BJ (cell line): ENCODE data around the gene TAPT1. TPM values are rescaled to one million over a fixed set of nuclear protein-coding genes. Genes with fewer than 3 reads are reported as not detected.

ENCODE experiments used
- CTCF ChIA-PET: fragments of 350-600 bp; formaldehyde crosslinking; extraction: SDS; loops from one replicate; lab custom pipeline; 2021; ENCODE audit warnings: antibody characterized with exemption, inconsistent platforms; lab: Yijun Ruan, JAX
- POLR2A ChIA-PET: fragments of 300-600 bp; sonication (Branson Sonifier 250); formaldehyde crosslinking; extraction: SDS; loops from one replicate; lab custom pipeline; 2021; ENCODE audit warnings: antibody characterized with exemption; lab: Charles Lee
- DNase-seq: peaks from one replicate; pipeline ENCODE4 v3.0.0-alpha.2; 2011; ENCODE audit warnings: low read depth
- H3K27me3 ChIP-seq: 2 replicates; pipeline ENCODE4 v1.6.0; 2011; ENCODE audit warnings: low read length; ENCODE audit not compliant: control insufficient read depth, insufficient read depth
- H3K36me3 ChIP-seq: 2 replicates; pipeline ENCODE4 v1.5.1; 2011; ENCODE audit warnings: low read length; ENCODE audit not compliant: control insufficient read depth, insufficient read depth
- H3K4me3 ChIP-seq: 2 replicates; pipeline ENCODE4 v1.5.1; 2011; ENCODE audit warnings: low read depth, mild to moderate bottlenecking, control low read depth, low read length
- CTCF ChIP-seq: IDR thresholded peaks from 2 replicates; pipeline ENCODE4 v1.5.1; 2011; ENCODE audit warnings: low read depth, mild to moderate bottlenecking, control low read depth, inconsistent platforms, low read length, moderate library complexity; ENCODE audit not compliant: insufficient read depth
- polyA plus RNA-seq: library from polyadenylated mRNA; depleted of rRNA; stranded (reverse); fragments of >200 nt; gene quantifications from 2 replicates; pipeline ENCODE4 v1.2.3, GENCODE V29; 2011

TAPT1 gene
- polyA plus RNA-seq, 1 experiment = 7.8 TPM

DNA sequence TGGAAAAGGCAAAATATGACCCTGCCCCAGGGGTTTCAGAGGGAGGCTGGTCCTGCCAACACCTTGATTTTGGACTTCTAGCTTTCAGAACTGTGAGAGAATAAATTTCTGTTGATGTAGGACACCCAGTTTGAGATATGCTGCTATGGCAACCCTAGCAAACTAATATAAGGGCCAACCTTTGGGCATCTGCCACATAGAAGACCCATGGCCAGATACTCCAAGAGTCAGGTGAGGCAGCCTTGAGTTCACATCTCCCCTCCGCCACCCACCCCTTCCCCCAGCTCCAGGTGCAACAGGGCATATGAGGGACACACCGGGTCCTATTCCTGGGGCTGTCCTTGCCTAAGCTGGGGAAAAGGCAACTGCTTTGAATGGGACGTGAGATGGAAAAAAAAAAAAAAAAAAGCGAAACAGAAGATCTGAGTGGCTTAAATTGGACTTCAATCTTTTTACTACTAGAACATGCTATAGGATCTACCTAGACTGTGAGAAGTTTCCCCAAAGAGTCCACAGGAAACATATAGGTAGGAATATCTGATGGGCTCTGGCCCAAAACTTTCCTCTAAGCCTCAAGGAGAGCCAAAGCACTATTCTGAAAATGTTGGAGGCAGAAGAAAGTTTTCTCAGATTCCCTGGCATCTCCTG lies 85.9 kb downstream of the TAPT1 start:
- H3K36me3 ChIP-seq = no peaks in the 10 kb centered on the region

DNA sequence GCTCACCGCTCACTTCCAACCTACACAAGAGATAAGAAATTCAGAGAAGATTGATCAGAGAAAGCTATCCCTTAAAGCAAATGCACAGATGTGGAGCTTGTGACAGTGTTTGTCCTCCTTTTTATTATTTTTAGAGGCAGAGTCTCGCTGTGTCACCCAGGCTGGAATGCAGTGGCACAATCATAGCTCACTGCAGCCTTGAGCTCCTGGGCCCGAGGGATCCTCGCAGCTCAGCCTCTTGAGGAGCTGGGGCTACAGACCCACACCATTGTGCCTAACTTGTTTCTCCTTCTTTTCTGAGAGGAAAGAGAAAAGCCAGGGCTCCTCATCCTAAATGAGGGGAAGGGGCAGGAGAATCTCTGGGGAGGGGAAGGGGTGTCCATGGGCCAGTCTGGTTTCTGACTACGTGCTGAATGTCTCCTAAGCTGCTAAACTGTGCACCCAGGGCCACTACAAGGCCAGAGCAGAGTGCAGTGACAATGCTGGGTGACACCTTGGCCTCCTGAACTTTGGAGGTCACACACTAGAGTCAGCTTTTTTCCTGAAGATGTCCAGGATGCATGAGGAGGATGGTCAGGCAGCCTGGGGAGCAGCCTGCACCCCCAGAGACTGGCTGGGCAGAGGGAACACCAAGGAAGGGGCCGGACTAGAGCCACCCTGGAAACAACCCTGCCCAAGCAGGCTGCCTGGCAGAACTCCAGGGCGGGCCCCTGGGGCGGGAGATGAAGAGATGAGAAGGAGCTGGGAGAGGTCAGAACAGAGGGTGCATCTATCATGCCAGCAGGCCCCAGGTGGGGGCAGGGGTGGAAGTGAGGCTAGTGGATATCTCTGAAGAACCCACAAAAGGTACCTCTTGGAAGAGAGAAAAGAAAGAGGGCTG lies 87.0 kb downstream of the TAPT1 start:
- no peaks in the 10 kb centered on the region for H3K36me3 ChIP-seq
- ChIA-PET POLR2A (no interaction called here), CTCF (no interaction called here)
- H3K27me3 ChIP-seq = peaks cover 4% of the 10 kb centered on the region
- no peak for DNase-seq
- no peak overlapping the region for H3K4me3 ChIP-seq
- no peak for TF ChIP-seq CTCF

More for the DNA sequence above, 85.9 kb downstream of the TAPT1 start:
- H3K4me3 ChIP-seq = no peak overlapping the region
- ChIA-PET POLR2A (no interaction called here), CTCF (no interaction called here)
- peaks cover 4% of the 10 kb centered on the region for H3K27me3 ChIP-seq
- DNase-seq = no peak
- no peak for TF ChIP-seq CTCF

DNA sequence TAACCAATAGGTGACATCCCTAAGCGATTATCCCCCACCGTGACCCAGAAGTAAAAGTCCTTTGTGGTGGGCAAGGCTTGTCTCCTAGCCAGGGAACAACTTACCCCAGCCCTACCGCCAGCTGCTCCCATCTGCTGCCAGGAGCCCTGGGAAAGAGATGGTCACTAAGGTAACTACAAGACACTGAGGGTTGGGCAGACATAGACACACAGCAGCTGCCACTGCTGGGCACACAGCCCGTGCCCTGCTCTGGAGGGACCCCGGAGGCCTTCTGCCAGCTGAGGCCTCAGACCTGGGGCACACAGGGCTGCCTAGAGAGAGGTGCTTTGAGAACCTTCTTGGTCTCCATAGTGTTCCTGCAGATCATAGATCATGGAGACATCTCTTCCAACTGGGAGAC lies 89.4 kb downstream of the TAPT1 start:
- POLR2A ChIA-PET = no interaction called here
- CTCF ChIA-PET = interaction anchor here (1.1 to 1.2 kb wide), 2 partner anchors 62 to 117 kb away, joined by 3 read pairs; no protein-coding TSS in a partner anchor
- no peak overlapping the region for H3K4me3 ChIP-seq
- peaks cover 2% of the 10 kb centered on the region; the same call in 1 of the 2 replicates for H3K27me3 ChIP-seq
- DNase-seq = no peak
- TF ChIP-seq CTCF = no peak
- no peaks in the 10 kb centered on the region for H3K36me3 ChIP-seq

- CTCF ChIA-PET = no interaction called here
- POLR2A ChIA-PET = no interaction called here
- Histone ChIP-seq H3K4me3 (no peak overlapping the region), H3K27me3 (peaks cover 2% of the 10 kb centered on the region; the same call in 1 of the 2 replicates), H3K36me3 (no peaks in the 10 kb centered on the region)
- DNase-seq = no peak
- no peak for TF ChIP-seq CTCF
Measured at GRCh38 chr4:16136311-16136710, 90.0 kb downstream of the TAPT1 start.

DNA sequence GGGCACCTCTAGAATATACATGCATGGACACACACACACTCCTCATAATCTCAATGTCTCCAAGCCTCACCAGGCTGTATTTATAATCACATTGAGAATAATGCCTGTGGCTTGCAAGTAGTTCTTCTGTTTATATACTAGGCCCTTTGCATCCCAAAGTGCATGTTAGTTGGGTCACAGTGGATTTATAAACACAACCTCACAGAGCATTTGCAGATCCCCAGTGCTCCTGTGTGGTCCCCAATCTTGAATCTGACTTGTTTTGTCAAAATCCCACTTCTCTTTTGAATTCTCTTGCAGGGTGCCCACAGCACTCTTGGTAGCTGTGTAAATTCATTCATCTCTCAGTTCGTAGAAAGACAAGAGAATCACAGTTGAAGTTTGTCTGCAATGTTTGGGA lies 92.9 kb downstream of the TAPT1 start:
- H3K36me3 ChIP-seq = no peaks in the 10 kb centered on the region
- H3K4me3 ChIP-seq = no peak overlapping the region
- peaks cover 4% of the 10 kb centered on the region for H3K27me3 ChIP-seq
- TF ChIP-seq CTCF = no peak
- no peak for DNase-seq
- ChIA-PET POLR2A (no interaction called here), CTCF (no interaction called here)
